HepG2 (cell line): ENCODE results near the gene PYGB. TPM values are rescaled to one million over a fixed set of nuclear protein-coding genes. Genes with fewer than 3 reads are reported as not detected.

Experiments
- CCAR2 ChIP-seq: fragments of 200-400 bp; formaldehyde crosslinking; optimal IDR thresholded peaks from 2 replicates; pipeline ENCODE3; 2018; ENCODE audit warnings: low read depth, mild to moderate bottlenecking, low read length, moderate library complexity
- DDIT3 ChIP-seq: sonication (generic); formaldehyde crosslinking; IDR thresholded peaks from 2 replicates; pipeline ENCODE4 v1.4.0; 2020; ENCODE audit warnings: mild to moderate bottlenecking, missing genetic modification reagents
- EED ChIP-seq: sonication (generic); formaldehyde crosslinking; IDR thresholded peaks from 2 replicates; pipeline ENCODE4 v1.5.0; 2020; ENCODE audit warnings: mild to moderate bottlenecking, missing genetic modification reagents
- MEIS2 ChIP-seq: sonication (generic); formaldehyde crosslinking; IDR thresholded peaks from 2 replicates; pipeline ENCODE4 v1.9.0; 2021; ENCODE audit warnings: mild to moderate bottlenecking, missing genetic modification reagents
- PBX3 ChIP-seq: sonication (generic); formaldehyde crosslinking; IDR thresholded peaks from 2 replicates; pipeline ENCODE4 v1.8.1; 2023; ENCODE audit warnings: missing genetic modification reagents, inconsistent platforms, borderline replicate concordance
- PRDM10 ChIP-seq: sonication (generic); formaldehyde crosslinking; IDR thresholded peaks from 2 replicates; pipeline ENCODE4 v1.4.0; 2020; ENCODE audit warnings: low read depth, missing genetic modification reagents
- RNF2 ChIP-seq: fragments of 450-650 bp; conservative IDR thresholded peaks from 2 replicates; pipeline ENCODE4 v1.6.1; 2016; ENCODE audit warnings: low read depth
- SMYD3 ChIP-seq: sonication (generic); formaldehyde crosslinking; IDR thresholded peaks from 2 replicates; pipeline ENCODE4 v1.8.1; 2023; ENCODE audit warnings: mild to moderate bottlenecking, missing genetic modification reagents
- STAG1 ChIP-seq: sonication (generic); formaldehyde crosslinking; IDR thresholded peaks from 2 replicates; pipeline ENCODE4 v1.4.0; 2020; ENCODE audit warnings: missing genetic modification reagents
- TFDP2 ChIP-seq: sonication (generic); formaldehyde crosslinking; IDR thresholded peaks from 2 replicates; pipeline ENCODE4 v1.4.0; 2020; ENCODE audit warnings: missing genetic modification reagents
- ZBTB14 ChIP-seq: sonication (generic); formaldehyde crosslinking; IDR thresholded peaks from 2 replicates; pipeline ENCODE4 v1.4.0; 2020; ENCODE audit warnings: missing genetic modification reagents
- ZHX1 ChIP-seq: sonication (generic); formaldehyde crosslinking; IDR thresholded peaks from 2 replicates; pipeline ENCODE4 v1.8.1; 2022; ENCODE audit warnings: low read depth, mild to moderate bottlenecking, missing genetic modification reagents
- ZNF180 ChIP-seq: sonication (generic); formaldehyde crosslinking; IDR thresholded peaks from 2 replicates; pipeline ENCODE4 v1.4.0; 2020; ENCODE audit warnings: low read depth, missing genetic modification reagents, borderline replicate concordance
- ZNF414 ChIP-seq: sonication (generic); formaldehyde crosslinking; IDR thresholded peaks from 2 replicates; pipeline ENCODE4 v1.5.0; 2020; ENCODE audit warnings: missing genetic modification reagents
- ZNF839 ChIP-seq: sonication (generic); formaldehyde crosslinking; IDR thresholded peaks from 2 replicates; pipeline ENCODE4 v1.4.0; 2020; ENCODE audit warnings: missing genetic modification reagents, mild to moderate bottlenecking, borderline replicate concordance
- ZSCAN12 ChIP-seq: sonication (generic); formaldehyde crosslinking; IDR thresholded peaks from 2 replicates; pipeline ENCODE4 v1.9.0; 2021; ENCODE audit warnings: mild to moderate bottlenecking, missing genetic modification reagents
- polyA plus RNA-seq, 8 experiments: library from polyadenylated mRNA; depleted of rRNA in 3 of 8; stranded (reverse) in 7 of 8; unstranded in 1 of 8; fragments of >200 nt; fragmentation: Illumina TruSeq in 4 of 8; extraction: Trizol in 4 of 8; gene quantifications; 2 replicates each; pipeline versions ENCODE4 v1.2.1 to v1.2.3, GENCODE V29; 2011 to 2016; ENCODE audit warnings: low read depth in 4 of 8, missing spikeins in 1 of 8, mixed read lengths in 1 of 8; ENCODE audit not compliant: insufficient read depth in 1 of 8
- total RNA-seq, 5 experiments: library from RNA; depleted of rRNA; stranded (reverse); fragments of >200 nt; fragmentation: Illumina TruSeq; extraction: Trizol; gene quantifications; 2 replicates each; pipeline ENCODE4 v1.2.3, GENCODE V29; 2016; ENCODE audit warnings: low read depth in 1 of 5

PYGB gene
- total and polyA plus RNA-seq, 2 of the 13 experiments (the other 11 are each of a cell fraction or from before 2014, with no cell fraction given): 24.2 to 86.3 TPM

- TF ChIP-seq ZBTB14: peak; percentile 71
- 0 out of 2 replicates have a peak, but pooled peaks have one; percentile 73 for TF ChIP-seq ZSCAN12 (CRISPR knock-in tag)
- TF ChIP-seq TFDP2 (CRISPR knock-in tag): no peak
- TF ChIP-seq PRDM10: no peak; the same call in 1 of the 2 replicates
- no peak for TF ChIP-seq SMYD3 (CRISPR knock-in tag)
- no peak; the same call in 1 of the 2 replicates for TF ChIP-seq EED (CRISPR knock-in tag)
- TF ChIP-seq CCAR2: no peak
- peak; percentile 86; the same call in 1 of the 2 replicates for TF ChIP-seq ZNF180
- no peak; the same call in 1 of the 2 replicates for TF ChIP-seq MEIS2 (CRISPR knock-in tag)
- TF ChIP-seq ZHX1 (CRISPR knock-in tag): peak; percentile 54; the same call in 1 of the 2 replicates
- TF ChIP-seq ZNF414: 0 out of 2 replicates have a peak, but pooled peaks have one; percentile 12
- TF ChIP-seq PBX3 (CRISPR knock-in tag): peak; percentile 57; the same call in 1 of the 2 replicates
- TF ChIP-seq STAG1 (CRISPR knock-in tag): no peak
- no peak for TF ChIP-seq DDIT3 (CRISPR knock-in tag)
- TF ChIP-seq RNF2: no peak; the same call in 1 of the 2 replicates
- TF ChIP-seq ZNF839 (CRISPR knock-in tag): no peak
These were observed 348 bp upstream of the PYGB start (continued) for GRCh38 chr20:25247518-25247955.
